ENCODE measurements around the gene FBXO24.

FBXO24 gene

GRCh38 chr7:100614308-100614861 lies 28.3 kb downstream of the FBXO24 start:
- DNase-seq (ENCODE audit: low read depth in 2 of 3, low spot score in 2 of 3): no peak

GRCh38 chr7:100620239-100620638 lies 34.1 kb downstream of the FBXO24 start:
- no peak for DNase-seq (ENCODE audit: low read depth in 2 of 3, low spot score in 2 of 3)

GRCh38 chr7:100620804-100621203 lies 34.7 kb downstream of the FBXO24 start:
- no peak for DNase-seq (ENCODE audit: low read depth in 2 of 3, low spot score in 2 of 3)

- no peak for DNase-seq (ENCODE audit: low read depth in 2 of 3, low spot score in 2 of 3)
Observed at GRCh38 chr7:100621554-100621953, 35.4 kb downstream of the FBXO24 start.

GRCh38 chr7:100623951-100624824 lies 38.1 kb downstream of the FBXO24 start:
- DNase-seq (ENCODE audit: low read depth in 2 of 3, low spot score in 2 of 3): no peak

- DNase-seq (ENCODE audit: low read depth in 2 of 3, low spot score in 2 of 3): no peak
Observed at GRCh38 chr7:100626055-100626454, 39.9 kb downstream of the FBXO24 start.

GRCh38 chr7:100626530-100627237 lies 40.6 kb downstream of the FBXO24 start:
- DNase-seq (ENCODE audit: low read depth in 2 of 3, low spot score in 2 of 3): peak; percentile 77 to 79 (median 78)

GRCh38 chr7:100627238-100627549 lies 41.1 kb downstream of the FBXO24 start:
- DNase-seq (ENCODE audit: low read depth in 2 of 3, low spot score in 2 of 3): no peak

GRCh38 chr7:100629117-100629716 lies 43.1 kb downstream of the FBXO24 start:
- DNase-seq (ENCODE audit: low read depth in 2 of 3, low spot score in 2 of 3): no peak

GRCh38 chr7:100630066-100630465 lies 43.9 kb downstream of the FBXO24 start:
- DNase-seq (ENCODE audit: low read depth in 2 of 3, low spot score in 2 of 3): no peak

GRCh38 chr7:100632951-100633717 lies 47.0 kb downstream of the FBXO24 start:
- DNase-seq (ENCODE audit: low read depth in 2 of 3, low spot score in 2 of 3): peak in 2 of 3 experiments; percentile 42 to 51

- no peak for DNase-seq (ENCODE audit: low read depth in 2 of 3, low spot score in 2 of 3)
Observed at GRCh38 chr7:100639995-100640516, 53.9 kb downstream of the FBXO24 start.

- no peak for DNase-seq (ENCODE audit: low read depth in 2 of 3, low spot score in 2 of 3)
Observed at GRCh38 chr7:100640517-100641440, 54.7 kb downstream of the FBXO24 start.

GRCh38 chr7:100641463-100641859 lies 55.3 kb downstream of the FBXO24 start, which contains the start of gene TFR2:
Gene TFR2, minus strand, starts transcription at chr7:100641552. Its CDS starts 43 bp downstream, at chr7:100641509.
- no peak for DNase-seq (ENCODE audit: low read depth in 2 of 3, low spot score in 2 of 3)

- no peak for DNase-seq (ENCODE audit: low read depth in 2 of 3, low spot score in 2 of 3)
Observed at GRCh38 chr7:100641860-100642533, 55.9 kb downstream of the FBXO24 start.

- no peak for DNase-seq (ENCODE audit: low read depth in 2 of 3, low spot score in 2 of 3)
Observed at GRCh38 chr7:100642534-100642907, 56.4 kb downstream of the FBXO24 start.

GRCh38 chr7:100649826-100650565 lies 63.9 kb downstream of the FBXO24 start:
- no peak for DNase-seq (ENCODE audit: low read depth in 2 of 3, low spot score in 2 of 3)
